HepG2 (cell line): ENCODE results near the gene TIFAB. TPM values are rescaled to one million over a fixed set of nuclear protein-coding genes. Genes with fewer than 3 reads are reported as not detected.

Source experiments
- ATAC-seq: fragments of 200-7000 bp; cut with Tn5 transposase; 3 replicates; pipeline ENCODE4 v1.9.1; 2020; ENCODE audit warnings: mild to moderate bottlenecking, moderate library complexity
- BruUV-seq: library from RNA; stranded (reverse); fragments of 400-500 nt; replicated peaks from 2 replicates; lab custom pipeline; 2021; lab: Mats Ljungman, UMichigan
- CTCF ChIA-PET: fragments of 300-600 bp; formaldehyde crosslinking; extraction: SDS; loops from one replicate; lab custom pipeline; 2021; ENCODE audit warnings: low total read pairs, inconsistent platforms, low intra/inter-chr PET ratio; lab: Yijun Ruan, JAX
- POLR2A ChIA-PET: fragments of 350-600 bp; sonication (Branson Sonifier 250); formaldehyde crosslinking; loops from one replicate; lab custom pipeline; 2020; ENCODE audit warnings: antibody characterized with exemption, inconsistent platforms; lab: Yijun Ruan, JAX
- DNase-seq: peaks from one replicate; pipeline ENCODE4 v3.0.0-alpha.2; 2015; ENCODE audit warnings: low spot score
- FAIRE-seq: peaks from 3 replicates; lab custom pipeline; 2011; peaks lifted over from hg19 to GRCh38; lab: Jason Lieb, UNC
- H2AFZ ChIP-seq: one replicate; pipeline ENCODE4 v1.6.1; 2011; ENCODE audit warnings: low read length, inconsistent platforms
- H3K27ac ChIP-seq: fragments of 300-600 bp; 3 replicates; pipeline ENCODE4 v1.8.0; 2011; ENCODE audit warnings: mixed run types, mild to moderate bottlenecking, mixed read lengths, low read length, inconsistent platforms; ENCODE audit not compliant: insufficient read depth; ENCODE audit errors: extremely low read length
- H3K27me3 ChIP-seq, 2 experiments: fragments of 200-600 bp in 1 of 2; 2 replicates in 1 of 2; 3 replicates in 1 of 2; pipeline versions ENCODE4 v1.6.0 to v1.8.0; 2011; ENCODE audit warnings: low read length in 2 of 2, mild to moderate bottlenecking in 2 of 2, moderate library complexity in 2 of 2, inconsistent platforms in 1 of 2; ENCODE audit not compliant: insufficient read depth in 2 of 2, control insufficient read depth in 1 of 2
- H3K36me3 ChIP-seq, 2 experiments: fragments of 200-600 bp in 1 of 2; replicated peaks in 1 of 2; 2 replicates in 1 of 2; 3 replicates in 1 of 2; pipeline versions ENCODE4 v1.5.1 to v1.8.0; 2011; ENCODE audit warnings: low read length in 2 of 2, inconsistent platforms in 1 of 2; ENCODE audit not compliant: insufficient read depth in 2 of 2, control insufficient read depth in 1 of 2
- H3K4me1 ChIP-seq: 2 replicates; pipeline ENCODE4 v1.5.1; 2012; ENCODE audit warnings: low read length, inconsistent platforms; ENCODE audit not compliant: insufficient read depth
- H3K4me2 ChIP-seq: 2 replicates; pipeline ENCODE4 v1.6.0; 2011; ENCODE audit warnings: low read depth, low read length, inconsistent platforms
- H3K4me3 ChIP-seq, 3 experiments: fragments of 200-600 bp in 1 of 3; sonication (generic), shearing (Covaris generic) in 1 of 3; replicated peaks in 1 of 3; 2 replicates each; pipeline ENCODE4 v1.5.1; 2011 to 2016; ENCODE audit warnings: low read length in 3 of 3, inconsistent platforms in 2 of 3, low read depth in 2 of 3, mild to moderate bottlenecking in 2 of 3, control low read depth in 1 of 3, mixed read lengths in 1 of 3; ENCODE audit not compliant: insufficient read depth in 1 of 3
- H3K79me2 ChIP-seq: one replicate; pipeline ENCODE4 v1.6.1; 2011; ENCODE audit warnings: low read length, inconsistent platforms; ENCODE audit not compliant: insufficient read depth
- H3K9ac ChIP-seq: 2 replicates; pipeline ENCODE4 v1.6.0; 2011; ENCODE audit warnings: mild to moderate bottlenecking, low read depth, low read length, inconsistent platforms; ENCODE audit not compliant: insufficient read depth
- H3K9me3 ChIP-seq: 2 replicates; pipeline ENCODE4 v1.5.1; 2012; ENCODE audit warnings: mild to moderate bottlenecking, low read length
- H4K20me1 ChIP-seq: 2 replicates; pipeline ENCODE4 v1.6.0; 2011; ENCODE audit warnings: inconsistent platforms, mild to moderate bottlenecking, low read length, moderate library complexity; ENCODE audit not compliant: insufficient read depth
- EHMT2 ChIP-seq: fragments of 200-600 bp; sonication (generic); IDR thresholded peaks from 2 replicates; pipeline ENCODE4 v1.7.0; 2017; ENCODE audit warnings: antibody characterized with exemption, low read depth, low read length, borderline replicate concordance
- IKZF1 ChIP-seq: fragments of 450-650 bp; IDR thresholded peaks from 2 replicates; pipeline ENCODE4 v1.7.1; 2016
- NFRKB ChIP-seq: fragments of 450-650 bp; IDR thresholded peaks from 2 replicates; pipeline ENCODE4 v1.6.1; 2017
- PAX8 ChIP-seq: sonication (generic); formaldehyde crosslinking; IDR thresholded peaks from 2 replicates; pipeline ENCODE4 v1.8.0; 2022; ENCODE audit warnings: mild to moderate bottlenecking, missing genetic modification reagents, borderline replicate concordance
- POLR2G ChIP-seq: fragments of 200-400 bp; formaldehyde crosslinking; IDR thresholded peaks from 2 replicates; pipeline ENCODE4 v1.6.1; 2018; ENCODE audit warnings: mild to moderate bottlenecking, low read depth, low read length, moderate library complexity
- RFX1 ChIP-seq: fragments of 450-650 bp; IDR thresholded peaks from 2 replicates; pipeline ENCODE4 v1.6.1; 2017
- SAFB2 ChIP-seq: sonication (generic); formaldehyde crosslinking; IDR thresholded peaks from 2 replicates; pipeline ENCODE4 v1.5.1; 2020; ENCODE audit warnings: missing genetic modification reagents, low read depth, mild to moderate bottlenecking, borderline replicate concordance
- ZBTB20 ChIP-seq: sonication (generic); formaldehyde crosslinking; IDR thresholded peaks from 2 replicates; pipeline ENCODE4 v1.8.1; 2023; ENCODE audit warnings: missing genetic modification reagents, low read depth, mild to moderate bottlenecking, borderline replicate concordance
- ZNF446 ChIP-seq: sonication (generic); formaldehyde crosslinking; IDR thresholded peaks from 2 replicates; pipeline ENCODE4 v1.5.0; 2020; ENCODE audit warnings: mild to moderate bottlenecking, missing genetic modification reagents
- WGBS: methylation state at CpG from one replicate; pipeline ENCODE4 v1.1.6; 2017; ENCODE audit warnings: low lambda C conversion rate; 5-methylcytosine and 5-hydroxymethylcytosine counted together
- in situ Hi-C: cut with HindIII; loops from 2 replicates; pipeline ENCODE4 v1.10.0; 2017; ENCODE audit warnings: low pct_unique_long_range_greater_than_20kb; ENCODE audit not compliant: extremely low pct_ligation_motif_present
- intact Hi-C: fragments of 100-400 bp; cut with micrococcal nuclease; formaldehyde crosslinking; loops from one replicate; pipeline ENCODE4 v1.10.0; 2022; ENCODE audit not compliant: unreplicated experiment
- polyA plus RNA-seq, 8 experiments: library from polyadenylated mRNA; depleted of rRNA in 3 of 8; stranded (reverse) in 7 of 8; unstranded in 1 of 8; fragments of >200 nt; fragmentation: Illumina TruSeq in 4 of 8; extraction: Trizol in 4 of 8; gene quantifications; 2 replicates each; pipeline versions ENCODE4 v1.2.1 to v1.2.3, GENCODE V29; 2011 to 2016; ENCODE audit warnings: low read depth in 4 of 8, missing spikeins in 1 of 8, mixed read lengths in 1 of 8; ENCODE audit not compliant: insufficient read depth in 1 of 8
- total RNA-seq, 5 experiments: library from RNA; depleted of rRNA; stranded (reverse); fragments of >200 nt; fragmentation: Illumina TruSeq; extraction: Trizol; gene quantifications; 2 replicates each; pipeline ENCODE4 v1.2.3, GENCODE V29; 2016; ENCODE audit warnings: low read depth in 1 of 5
- TF ChIP-seq, protein P1 (sequence below): sonication (generic); formaldehyde crosslinking; IDR thresholded peaks from 2 replicates; pipeline ENCODE4 v1.5.0; 2020; ENCODE audit warnings: missing genetic modification reagents, mild to moderate bottlenecking, borderline replicate concordance
- TF ChIP-seq, protein P2 (sequence below): sonication (generic); formaldehyde crosslinking; IDR thresholded peaks from 2 replicates; pipeline ENCODE4 v1.5.0; 2020; ENCODE audit warnings: mild to moderate bottlenecking, missing genetic modification reagents
- TF ChIP-seq, protein P3 (sequence below): sonication (generic); formaldehyde crosslinking; IDR thresholded peaks from 2 replicates; pipeline ENCODE4 v1.8.1; 2023; ENCODE audit warnings: mild to moderate bottlenecking, moderate library complexity, missing genetic modification reagents
- TF ChIP-seq, protein P4 (sequence below): sonication (generic); formaldehyde crosslinking; IDR thresholded peaks from 2 replicates; pipeline ENCODE4 v1.4.0; 2020; ENCODE audit warnings: missing genetic modification reagents

TIFAB gene
- total and polyA plus RNA-seq, 2 of the 13 experiments (the other 11 are each of a cell fraction or from before 2014, with no cell fraction given), result not detected

DNA sequence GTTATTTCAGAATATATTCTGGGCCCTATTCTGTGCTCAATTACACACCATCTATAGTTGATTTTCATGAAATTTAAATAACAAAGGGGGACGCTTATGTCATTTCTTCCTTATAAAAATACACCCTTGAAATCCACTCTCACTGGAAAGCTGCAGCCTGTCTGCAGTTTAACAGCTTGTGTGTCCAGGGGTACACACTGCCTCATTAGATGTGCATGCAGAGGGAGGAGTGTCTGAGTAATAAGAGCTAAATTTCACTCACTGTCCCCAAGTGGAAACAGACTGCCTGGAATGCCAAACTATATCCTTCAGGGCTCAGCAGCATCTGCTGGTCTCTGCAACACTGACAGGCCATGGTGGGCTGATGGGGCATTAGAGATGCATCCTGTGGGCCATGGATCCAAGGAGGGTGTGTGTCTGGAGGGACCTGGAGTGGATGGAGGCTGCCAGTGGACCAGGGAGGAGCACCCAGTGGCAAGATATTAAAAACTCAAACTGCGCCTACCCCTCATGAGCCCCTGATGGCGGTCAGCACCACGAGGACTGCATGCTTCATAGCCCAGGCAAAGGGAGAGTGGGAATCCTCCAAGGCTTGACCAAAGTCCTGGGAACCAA lies 15.8 kb upstream of the TIFAB start (continued):
- TF ChIP-seq, protein P1, sequence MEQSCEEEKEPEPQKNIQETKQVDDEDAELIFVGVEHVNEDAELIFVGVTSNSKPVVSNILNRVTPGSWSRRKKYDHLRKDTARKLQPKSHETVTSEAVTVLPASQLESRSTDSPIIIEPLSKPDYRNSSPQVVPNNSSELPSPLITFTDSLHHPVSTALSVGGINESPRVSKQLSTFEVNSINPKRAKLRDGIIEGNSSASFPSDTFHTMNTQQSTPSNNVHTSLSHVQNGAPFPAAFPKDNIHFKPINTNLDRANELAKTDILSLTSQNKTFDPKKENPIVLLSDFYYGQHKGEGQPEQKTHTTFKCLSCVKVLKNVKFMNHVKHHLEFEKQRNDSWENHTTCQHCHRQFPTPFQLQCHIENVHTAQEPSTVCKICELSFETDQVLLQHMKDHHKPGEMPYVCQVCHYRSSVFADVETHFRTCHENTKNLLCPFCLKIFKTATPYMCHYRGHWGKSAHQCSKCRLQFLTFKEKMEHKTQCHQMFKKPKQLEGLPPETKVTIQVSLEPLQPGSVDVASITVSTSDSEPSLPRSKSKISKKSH (CRISPR knock-in tag), result no peak
- TF ChIP-seq POLR2G, result no peak
- no peak for TF ChIP-seq ZNF446
- no peak for TF ChIP-seq PAX8 (CRISPR knock-in tag)
- no peak for TF ChIP-seq ZBTB20 (CRISPR knock-in tag)

DNA sequence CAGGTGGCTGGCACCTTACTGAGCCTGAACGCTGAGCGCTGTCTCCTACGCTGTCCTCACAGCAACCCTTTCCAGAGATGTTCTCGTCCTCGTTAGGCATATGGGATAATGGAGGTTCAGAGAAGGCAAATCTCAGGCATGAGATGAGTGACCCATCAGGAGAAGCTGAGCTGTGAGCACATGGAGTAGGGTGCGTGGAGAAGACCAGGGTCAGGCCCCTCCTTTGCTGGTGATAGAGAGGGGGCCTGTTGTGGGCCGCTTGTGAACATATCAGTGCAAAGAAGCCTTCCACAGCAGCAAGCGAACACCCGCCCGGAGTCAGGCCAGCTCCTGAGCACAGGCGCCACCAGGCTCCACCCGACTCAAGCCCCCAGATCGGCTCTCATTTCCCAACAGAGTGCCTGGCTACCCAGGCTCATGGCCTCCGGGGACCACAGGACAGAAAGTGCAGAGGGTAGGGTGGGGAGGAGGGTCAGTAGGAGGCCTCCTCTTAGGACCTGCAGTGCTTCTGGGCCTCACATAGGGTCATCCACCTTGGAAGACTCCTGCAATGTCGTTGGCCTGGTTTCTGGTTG lies 15.0 kb upstream of the TIFAB start:
- H3K79me2 ChIP-seq, result no peaks in the 10 kb centered on the region
- H3K4me2 ChIP-seq, result no peak overlapping the region
- WGBS, result 71% methylated on average over 14 of the region's 15 CpGs
- BruUV-seq, result no TSS peak
- H3K36me3 ChIP-seq, result no peaks in the 10 kb centered on the region
- intact Hi-C loops (no loop called here), in situ Hi-C loops (loop anchor here (5.0 to 25.0 kb wide), 2 partner anchors 85 to 270 kb away; no protein-coding TSS in a partner anchor)
- H3K9ac ChIP-seq, result no peak overlapping the region
- H3K4me1 ChIP-seq, result peaks cover 17% of the 10 kb centered on the region
- CTCF ChIA-PET, result interaction anchor here (1.5 to 3.5 kb wide), 3 partner anchors 85 to 99 kb away, joined by 5 to 76 read pairs (median 6); no protein-coding TSS in a partner anchor
- ATAC-seq, result no peak
- H3K9me3 ChIP-seq, result no peaks in the 10 kb centered on the region
- no peak overlapping the region for H2AFZ ChIP-seq
- H4K20me1 ChIP-seq, result no peaks in the 10 kb centered on the region
- POLR2A ChIA-PET, result no interaction called here
- FAIRE-seq, result no peak
- H3K27ac ChIP-seq, result no peak overlapping the region
- no peak overlapping the region for H3K4me3 ChIP-seq
- H3K27me3 ChIP-seq, result peaks cover 0 to 11% of the 10 kb centered on the region in 2 experiments; a peak in 3 of 5 replicates
- DNase-seq, result no peak
- no peak for TF ChIP-seq SAFB2 (CRISPR knock-in tag)
- TF ChIP-seq, protein P2, sequence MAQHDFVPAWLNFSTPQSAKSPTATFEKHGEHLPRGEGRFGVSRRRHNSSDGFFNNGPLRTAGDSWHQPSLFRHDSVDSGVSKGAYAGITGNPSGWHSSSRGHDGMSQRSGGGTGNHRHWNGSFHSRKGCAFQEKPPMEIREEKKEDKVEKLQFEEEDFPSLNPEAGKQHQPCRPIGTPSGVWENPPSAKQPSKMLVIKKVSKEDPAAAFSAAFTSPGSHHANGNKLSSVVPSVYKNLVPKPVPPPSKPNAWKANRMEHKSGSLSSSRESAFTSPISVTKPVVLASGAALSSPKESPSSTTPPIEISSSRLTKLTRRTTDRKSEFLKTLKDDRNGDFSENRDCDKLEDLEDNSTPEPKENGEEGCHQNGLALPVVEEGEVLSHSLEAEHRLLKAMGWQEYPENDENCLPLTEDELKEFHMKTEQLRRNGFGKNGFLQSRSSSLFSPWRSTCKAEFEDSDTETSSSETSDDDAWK, result no peak
- no peak for TF ChIP-seq IKZF1
- TF ChIP-seq EHMT2, result no peak
- TF ChIP-seq, protein P3, sequence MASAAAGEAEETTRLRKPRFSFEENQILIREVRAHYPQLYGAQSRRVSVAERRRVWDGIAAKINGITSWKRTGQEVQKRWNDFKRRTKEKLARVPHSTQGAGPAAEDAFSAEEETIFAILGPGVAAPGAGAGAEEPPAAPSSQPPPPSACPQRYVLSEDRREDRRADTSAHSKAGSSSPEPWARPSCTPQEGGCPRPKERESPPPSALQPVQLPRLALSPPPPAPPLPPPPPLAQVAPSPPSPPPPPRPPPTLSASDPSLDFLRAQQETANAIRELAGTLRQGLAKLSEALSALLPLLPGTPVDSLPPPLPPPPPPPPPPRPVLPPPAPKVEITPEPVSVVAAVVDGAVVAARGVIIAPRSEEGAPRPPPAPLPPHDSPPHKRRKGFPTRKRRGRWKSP (CRISPR knock-in tag), result no peak
- TF ChIP-seq, protein P4, sequence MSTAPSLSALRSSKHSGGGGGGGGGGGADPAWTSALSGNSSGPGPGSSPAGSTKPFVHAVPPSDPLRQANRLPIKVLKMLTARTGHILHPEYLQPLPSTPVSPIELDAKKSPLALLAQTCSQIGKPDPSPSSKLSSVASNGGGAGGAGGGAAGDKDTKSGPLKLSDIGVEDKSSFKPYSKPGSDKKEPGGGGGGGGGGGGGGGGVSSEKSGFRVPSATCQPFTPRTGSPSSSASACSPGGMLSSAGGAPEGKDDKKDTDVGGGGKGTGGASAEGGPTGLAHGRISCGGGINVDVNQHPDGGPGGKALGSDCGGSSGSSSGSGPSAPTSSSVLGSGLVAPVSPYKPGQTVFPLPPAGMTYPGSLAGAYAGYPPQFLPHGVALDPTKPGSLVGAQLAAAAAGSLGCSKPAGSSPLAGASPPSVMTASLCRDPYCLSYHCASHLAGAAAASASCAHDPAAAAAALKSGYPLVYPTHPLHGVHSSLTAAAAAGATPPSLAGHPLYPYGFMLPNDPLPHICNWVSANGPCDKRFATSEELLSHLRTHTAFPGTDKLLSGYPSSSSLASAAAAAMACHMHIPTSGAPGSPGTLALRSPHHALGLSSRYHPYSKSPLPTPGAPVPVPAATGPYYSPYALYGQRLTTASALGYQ (CRISPR knock-in tag), result no peak
- no peak for TF ChIP-seq RFX1
- TF ChIP-seq NFRKB, result no peak
